Esophagus squamous epithelium (tissue), 4 donors: ENCODE results near the gene THOC5.

Experiments used
- CTCF ChIP-seq, 6 experiments: fragments of 450-650 bp in 4 of 6; fragments of 200-600 bp in 2 of 6; sonication (generic) in 2 of 6; IDR thresholded peaks; one replicate each; pipeline ENCODE4 v1.5.1; 2016 to 2019; ENCODE audit warnings: antibody characterized with exemption in 6 of 6, mild to moderate bottlenecking in 4 of 6, moderate library complexity in 4 of 6
- POLR2A ChIP-seq, 4 donors: fragments of 450-650 bp; IDR thresholded peaks; one replicate each; pipeline ENCODE4 v1.6.1; 2017; ENCODE audit warnings: antibody characterized with exemption in 4 of 4, mild to moderate bottlenecking in 4 of 4, moderate library complexity in 3 of 4

DNA sequence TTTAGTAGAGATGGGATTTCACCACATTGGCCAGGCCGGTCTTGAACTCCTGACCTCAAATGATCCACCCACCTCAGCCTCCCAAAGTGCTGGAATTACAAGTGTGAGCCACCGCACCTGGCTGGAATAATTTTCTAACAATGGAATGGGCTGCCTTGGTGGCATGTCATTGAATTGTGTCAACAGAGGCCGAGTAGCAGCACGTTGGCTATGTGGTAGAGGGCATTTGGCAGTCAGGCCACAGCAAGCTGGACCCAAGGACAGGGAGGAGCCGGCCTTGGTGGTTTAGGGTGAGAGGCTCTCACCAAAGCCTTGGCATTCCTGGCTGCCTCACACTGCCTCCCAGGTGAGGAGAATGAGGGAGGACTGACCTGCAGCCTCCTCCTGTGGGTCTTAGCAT is 31.4 kb upstream of the THOC5 start:
- TF ChIP-seq CTCF (IDR thresholded peaks at IDR 0.05) (no peak), POLR2A (IDR thresholded peaks at IDR 0.05) (no peak)
